ENCODE measurements around the gene EFCAB14. TPM values are rescaled to one million over a fixed set of nuclear protein-coding genes. Genes with fewer than 3 reads are reported as not detected.

EFCAB14 gene
- total and polyA plus RNA-seq, 2 of the 8 experiments (the other 6 are each of a cell fraction or from before 2014, with no cell fraction given) = 19.4 to 40.4 TPM

GRCh38 chr1:46654012-46654411 lies 64.9 kb downstream of the EFCAB14 start:
- Histone ChIP-seq H3K56ac (replicated peaks; ENCODE audit: insufficient read length, low read depth, low read length) (no peak overlapping the region), H3K18ac (ENCODE audit: extremely low read depth, low read length) (no peak overlapping the region), H3K23ac (ENCODE audit: insufficient read length) (no peak overlapping the region), H2BK120ac (replicated peaks; ENCODE audit: low read depth, low read length) (no peak overlapping the region), H2AFZ (ENCODE audit: low read length) (no peak overlapping the region), H3K14ac (ENCODE audit: insufficient read length) (no peak overlapping the region), H4K8ac (ENCODE audit: extremely low read depth, insufficient read depth, low read length) (no peak overlapping the region), H3K27me3 (replicated peaks in 1 of 4; ENCODE audit: control insufficient read depth in 3 of 4, extremely low read depth in 1 of 4, insufficient read depth in 3 of 4, low read length in 3 of 4) (no peaks in the 10 kb centered on the region), H3K4me3 (ENCODE audit: extremely low read depth in 1 of 4, insufficient read depth in 2 of 4, low read depth in 3 of 4, low read length in 4 of 4) (no peak overlapping the region), H3K79me1 (ENCODE audit: low read depth, low read length) (no peaks in the 10 kb centered on the region), H2BK15ac (ENCODE audit: low read length) (no peak overlapping the region), H2BK20ac (ENCODE audit: low read length) (no peak overlapping the region), H3K4me2 (ENCODE audit: insufficient read depth in 1 of 2, low read depth in 2 of 2, low read length in 2 of 2) (no peak overlapping the region), H3K23me2 (ENCODE audit: low read depth, low read length) (no peaks in the 10 kb centered on the region), H3K79me2 (ENCODE audit: control insufficient read depth in 1 of 2, insufficient read depth in 2 of 2, low read length in 2 of 2) (no peaks in the 10 kb centered on the region), H4K91ac (replicated peaks; ENCODE audit: insufficient read length, low read length) (no peak overlapping the region), H3K4me1 (replicated peaks in 1 of 4; ENCODE audit: control insufficient read depth in 3 of 4, insufficient read depth in 4 of 4, low read length in 3 of 4) (no peaks in the 10 kb centered on the region), H4K5ac (ENCODE audit: insufficient read length, low read depth, low read length) (no peak overlapping the region), H3K27ac (ENCODE audit: low read depth, low read length) (no peak overlapping the region), H2BK5ac (ENCODE audit: low read depth, low read length) (no peak overlapping the region), H3K9me3 (ENCODE audit: insufficient read depth in 2 of 2, low read depth in 1 of 2, low read length in 1 of 2) (no peaks in the 10 kb centered on the region), H4K20me1 (replicated peaks in 1 of 2; ENCODE audit: control insufficient read depth in 1 of 2, insufficient read depth in 2 of 2, low read length in 2 of 2) (no peaks in the 10 kb centered on the region), H2BK12ac (ENCODE audit: low read depth, low read length) (no peak overlapping the region), H3K4ac (replicated peaks; ENCODE audit: insufficient read length, low read depth, low read length) (no peak overlapping the region), H2AK5ac (ENCODE audit: low read depth, low read length) (no peak overlapping the region), H3K9ac (replicated peaks in 1 of 4; ENCODE audit: extremely low read depth in 1 of 4, low read depth in 3 of 4, low read length in 3 of 4) (no peak overlapping the region), H3K36me3 (ENCODE audit: control insufficient read depth in 2 of 4, insufficient read depth in 4 of 4, low read length in 3 of 4) (peaks cover 0 to 64% (median 19%) of the 10 kb centered on the region in 4 experiments; a peak in 6 of 8 replicates)
- DNase-seq (ENCODE audit: low read depth in 1 of 2, low spot score in 2 of 2) (no peak), FAIRE-seq (no peak)
- WGBS, 2 experiments (ENCODE audit: extremely low coverage in 1 of 2, insufficient coverage in 1 of 2, insufficient read length in 1 of 2, insufficient replicate concordance in 2 of 2, low coverage in 1 of 2, low lambda C conversion rate in 2 of 2, missing lambda C conversion rate in 1 of 2) = 100% methylated on average over 1 of the region's 1 CpG; no CpG with 5 or more reads in 1 of the 2 experiments
- ChIA-PET POLR2A (ENCODE audit: partially characterized antibody) (interaction anchor here (1.2 kb wide), 1 partner anchor 14 kb away, joined by 3 read pairs; the partner anchor contains the start of gene ATPAF1), CTCF (ENCODE audit: partially characterized antibody) (interaction anchor here (0.9 to 1.7 kb wide), 3 partner anchors 8 to 30 kb away, joined by 3 to 6 read pairs (median 4); no protein-coding TSS in a partner anchor)
- TF ChIP-seq CBX8 (IDR thresholded peaks at IDR 0.05; ENCODE audit: borderline replicate concordance, low read depth, low read length) (no peak), SP2 (IDR thresholded peaks at IDR 0.05; ENCODE audit: low read length) (no peak), NRF1 (IDR thresholded peaks at IDR 0.05; ENCODE audit: low read depth, low read length) (no peak), NANOG (IDR thresholded peaks at IDR 0.05; ENCODE audit: insufficient read depth, low read depth, low read length, poor library complexity, severe bottlenecking) (no peak), CHD2 (IDR thresholded peaks at IDR 0.05; ENCODE audit: low read length) (no peak)
